HG03025 (cell line): Measurements from ENCODE around the gene ZNF92.
"Not testable (repeated sequence)": the region's sequence is repeated elsewhere in the genome, so short reads cannot be mapped to it uniquely, and the experiment has no call there.

ENCODE experiments used
- ATAC-seq: cut with Tn5 transposase; IDR thresholded peaks from one replicate; pipeline ENCODE4 v1.9.1; 2021; ENCODE audit warnings: mild to moderate bottlenecking, moderate library complexity; ENCODE audit not compliant: unreplicated experiment, low FRiP score

ZNF92 gene

DNA sequence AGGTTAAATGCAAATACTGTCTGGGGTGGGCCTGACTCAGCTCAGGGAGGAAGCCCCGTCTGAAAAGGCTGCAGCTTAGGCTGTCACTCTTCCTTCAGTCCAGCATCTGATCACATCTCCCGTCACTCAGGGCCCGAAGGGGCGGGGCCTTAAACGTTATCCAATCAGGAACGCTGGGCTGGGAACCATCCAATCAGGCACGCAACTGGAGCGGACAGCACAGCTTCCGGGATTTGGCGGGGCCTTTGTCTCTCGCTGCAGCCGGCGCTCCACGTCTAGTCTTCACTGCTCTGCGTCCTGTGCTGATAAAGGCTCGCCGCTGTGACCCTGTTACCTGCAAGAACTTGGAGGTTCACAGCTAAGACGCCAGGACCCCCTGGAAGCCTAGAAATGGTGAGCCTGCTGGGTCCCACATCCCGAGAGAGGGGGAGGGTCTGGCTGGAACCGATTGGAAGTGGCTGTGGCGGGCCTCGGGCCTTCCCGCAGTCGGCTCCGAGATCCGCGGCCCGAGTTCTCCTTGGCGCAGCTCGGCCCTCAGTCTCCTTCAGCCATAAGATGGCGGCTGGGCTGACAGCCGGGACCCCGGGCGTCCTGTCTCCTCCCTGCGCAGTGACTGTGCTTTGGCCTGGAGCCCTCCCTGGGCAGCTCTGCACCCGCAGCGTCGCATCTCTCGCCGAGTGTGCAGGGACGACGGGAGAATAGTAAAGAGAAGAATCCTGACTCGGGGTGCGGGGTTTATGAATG, at the start of gene ZNF92:
TSS of gene ZNF92 (plus strand) at position 248 of the 744 bp plus-strand sequence. CDS start at position 391, 143 bp downstream.
- ATAC-seq, result peak; percentile 99

DNA sequence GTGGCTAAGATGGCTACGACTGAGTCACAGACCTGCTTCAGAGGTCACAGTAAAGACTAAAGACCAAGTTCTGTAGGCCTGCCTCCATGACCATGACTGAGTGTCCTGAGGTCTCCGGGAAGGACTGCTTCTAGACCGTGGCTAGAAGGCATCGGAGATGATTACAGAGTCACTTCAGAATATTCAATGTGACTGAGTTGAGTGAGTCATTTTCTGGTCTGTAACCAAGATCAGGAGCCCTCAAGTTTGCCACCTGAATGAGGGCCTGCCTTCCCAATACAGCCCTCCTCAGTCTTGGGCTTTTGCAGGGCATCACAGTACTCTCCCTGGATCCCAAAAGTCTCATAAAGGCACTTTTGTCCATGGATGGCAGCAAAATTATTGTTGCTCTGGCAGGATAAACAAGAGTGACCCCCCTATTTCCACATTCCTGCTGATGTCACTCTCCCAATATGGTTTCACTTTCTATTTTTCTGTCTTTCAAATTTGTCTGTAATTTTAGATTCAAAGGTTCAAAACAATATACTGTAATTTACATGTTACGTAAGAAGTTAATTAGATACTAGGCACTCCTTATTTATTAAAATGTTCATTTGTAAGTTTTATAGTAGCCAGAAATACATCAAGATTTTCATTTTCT, 47.7 kb upstream of the ZNF92 start:
- ATAC-seq, result no peak

DNA sequence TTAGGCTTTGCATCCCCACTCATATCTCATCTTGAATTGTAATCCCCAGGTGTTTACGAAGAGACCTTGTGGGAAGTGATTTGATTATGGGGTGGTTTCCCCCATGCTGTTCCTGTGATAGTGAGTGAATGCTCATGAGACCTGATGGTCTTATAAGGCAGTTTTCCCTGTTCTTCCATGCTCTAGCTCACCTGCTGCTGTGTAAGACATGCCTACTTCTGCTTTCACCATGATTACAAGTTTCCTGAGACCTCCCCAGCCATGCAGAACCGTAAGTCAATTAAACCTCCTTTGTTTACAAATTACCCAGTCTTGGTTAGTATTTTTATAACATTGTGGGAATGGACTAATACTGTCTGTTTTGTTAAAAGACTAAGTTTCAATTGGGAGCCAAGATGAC, 35.3 kb upstream of the ZNF92 start:
- ATAC-seq, result no peak

DNA sequence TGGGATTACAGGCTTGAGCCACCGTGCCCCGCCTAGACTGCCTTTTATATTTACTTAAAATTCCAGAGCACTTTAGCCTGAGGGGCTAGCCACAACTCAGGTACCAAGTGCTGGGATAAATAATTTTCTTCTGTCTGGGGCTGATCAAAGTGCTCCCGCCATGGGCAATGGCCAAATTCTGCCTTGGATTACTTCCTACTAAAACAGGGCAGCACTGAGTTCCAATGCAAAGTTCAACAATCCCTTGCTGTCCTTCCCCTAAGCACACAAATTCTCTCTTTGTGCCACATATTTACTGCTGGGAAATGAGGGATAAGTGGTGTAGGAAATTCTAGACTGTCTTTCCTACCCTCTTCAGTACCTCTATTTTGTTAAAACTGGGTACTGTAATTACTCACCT, 34.4 kb upstream of the ZNF92 start:
- no peak for ATAC-seq

DNA sequence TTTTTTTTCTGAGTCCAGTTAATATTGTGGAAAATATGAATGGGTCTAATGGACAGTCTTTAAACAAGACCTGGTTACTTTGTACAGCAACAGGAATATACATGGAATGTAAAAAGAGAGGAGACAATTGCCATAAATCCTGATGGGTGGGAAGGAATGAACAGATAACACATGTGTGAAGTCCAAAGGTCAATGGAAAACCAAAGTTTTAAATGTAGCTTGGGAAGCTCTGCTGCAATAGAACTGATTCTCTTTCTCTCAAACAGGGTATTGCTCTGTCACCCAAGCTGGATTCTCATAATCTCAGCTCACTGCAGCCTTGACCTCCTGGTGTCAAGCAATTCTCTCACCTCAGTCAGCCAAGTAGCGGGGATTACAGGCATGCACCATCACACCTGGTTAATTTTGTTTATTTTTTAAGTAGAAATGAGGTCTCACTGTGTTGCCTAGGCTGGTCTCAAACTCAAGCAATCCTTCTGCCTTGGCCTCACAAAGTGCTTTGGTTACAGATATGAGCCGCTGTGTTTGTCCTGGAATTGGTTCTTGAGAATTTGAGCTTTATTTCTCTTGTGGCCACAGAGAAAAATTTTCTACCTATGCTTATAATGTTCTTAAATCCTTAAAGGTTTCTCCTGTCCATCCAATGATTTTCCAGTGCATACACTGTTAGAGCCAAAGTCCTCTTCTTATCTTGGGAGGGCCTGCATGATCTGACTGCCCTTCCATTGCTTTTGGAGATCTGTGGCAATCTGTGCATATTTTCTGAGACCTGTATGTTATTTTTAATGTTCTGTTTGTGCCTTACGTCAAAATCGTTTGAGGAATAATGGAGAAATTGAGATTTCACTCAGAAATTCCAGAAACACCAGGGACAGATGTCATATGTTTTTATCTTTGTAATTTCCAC, 30.7 kb upstream of the ZNF92 start:
- ATAC-seq, result no peak

DNA sequence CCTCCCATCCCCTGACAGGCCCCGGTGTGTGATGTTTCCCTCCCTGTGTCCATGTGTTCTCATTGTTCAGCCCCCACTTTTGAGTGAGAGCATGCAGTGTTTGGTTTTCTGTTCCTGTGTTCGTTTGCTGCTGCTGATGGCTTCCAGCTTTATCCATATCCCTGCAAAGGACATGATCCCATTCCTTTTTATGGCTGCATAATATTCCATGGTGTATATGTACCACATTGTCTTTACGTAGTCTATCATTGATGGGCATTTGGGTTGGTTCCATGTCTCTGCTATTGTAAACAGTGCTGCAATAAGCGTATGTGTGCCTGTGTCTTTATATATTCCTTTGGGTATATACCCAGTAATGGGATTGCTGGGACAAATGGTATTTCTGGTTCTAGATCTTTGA, 29.1 kb upstream of the ZNF92 start:
- ATAC-seq, result not testable (repeated sequence)

DNA sequence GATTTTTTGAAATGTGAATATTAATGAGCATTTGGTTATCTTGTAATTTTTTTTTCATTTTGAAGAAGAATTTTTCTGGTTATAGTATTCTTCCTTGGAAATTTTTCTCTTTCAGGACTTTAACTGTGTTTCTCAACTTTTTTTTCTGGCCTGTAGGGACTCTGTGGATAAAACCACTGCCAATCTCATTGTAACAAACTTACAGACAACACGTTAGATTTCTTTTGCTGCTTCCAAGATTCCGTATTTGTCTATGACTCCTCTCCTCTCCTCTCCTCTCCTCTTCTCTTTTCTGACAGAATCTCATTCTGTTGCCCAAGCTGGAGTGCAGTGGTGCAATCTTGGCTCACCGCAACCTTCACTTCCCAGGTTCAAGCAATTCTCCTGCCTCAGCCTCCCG, 19.4 kb upstream of the ZNF92 start:
- no peak for ATAC-seq

DNA sequence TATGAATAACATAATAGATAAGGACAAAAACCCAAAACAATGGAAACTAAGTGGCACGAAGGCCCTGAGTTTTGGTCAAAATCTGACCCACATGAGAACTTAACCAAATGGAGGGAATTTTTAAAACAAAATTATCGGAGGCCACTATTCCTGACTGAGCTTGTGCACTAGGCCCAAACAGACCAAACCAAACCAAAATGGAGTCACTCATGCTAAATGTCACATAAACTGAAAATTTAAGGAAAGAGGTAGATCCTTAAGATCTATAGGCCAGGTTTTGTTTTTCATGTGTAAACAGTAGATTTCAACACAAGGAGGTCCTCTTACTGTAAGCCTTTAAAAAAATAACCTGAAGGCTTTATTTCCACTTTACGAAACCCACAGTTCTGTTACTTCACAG, 3.8 kb upstream of the ZNF92 start:
- no peak for ATAC-seq

DNA sequence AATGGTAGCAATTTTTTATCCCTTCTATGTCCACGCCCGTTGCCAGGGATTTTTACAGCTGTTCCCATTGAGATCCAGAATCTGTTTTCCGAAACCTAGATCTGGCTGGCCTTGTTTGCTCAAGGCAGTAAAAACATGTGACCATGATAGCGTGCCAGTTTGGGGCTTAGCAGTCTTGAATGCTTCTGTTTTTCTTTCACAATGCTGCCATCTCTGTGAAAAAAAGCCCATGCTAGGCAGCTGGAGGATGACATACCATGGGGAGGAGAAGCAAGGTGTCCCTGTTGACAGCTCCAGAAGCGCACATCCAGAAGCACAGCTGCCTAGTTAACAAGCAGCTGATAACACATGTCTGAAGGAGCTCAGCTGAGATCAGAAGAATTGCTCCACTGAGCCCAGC, 2.2 kb upstream of the ZNF92 start:
- ATAC-seq, result no peak

DNA sequence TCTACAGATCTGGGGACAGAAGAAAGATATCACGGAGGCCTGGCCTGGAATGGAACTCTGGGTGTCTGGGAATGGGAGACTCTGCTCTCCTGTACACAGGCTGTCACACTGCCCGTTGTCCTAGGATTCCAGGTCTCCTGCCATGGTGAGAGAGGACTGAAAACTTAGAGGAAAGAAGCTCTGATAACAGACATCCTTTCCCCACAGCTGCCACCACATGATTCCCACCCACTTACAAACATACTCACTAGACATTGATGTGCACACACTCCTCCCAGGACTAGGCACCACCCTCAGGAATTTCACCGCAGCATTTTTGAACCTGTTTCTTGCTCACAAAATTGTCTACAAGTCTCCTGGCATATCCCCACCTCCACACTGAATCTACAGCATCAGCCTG, 5.7 kb downstream of the ZNF92 start:
- ATAC-seq, result no peak

DNA sequence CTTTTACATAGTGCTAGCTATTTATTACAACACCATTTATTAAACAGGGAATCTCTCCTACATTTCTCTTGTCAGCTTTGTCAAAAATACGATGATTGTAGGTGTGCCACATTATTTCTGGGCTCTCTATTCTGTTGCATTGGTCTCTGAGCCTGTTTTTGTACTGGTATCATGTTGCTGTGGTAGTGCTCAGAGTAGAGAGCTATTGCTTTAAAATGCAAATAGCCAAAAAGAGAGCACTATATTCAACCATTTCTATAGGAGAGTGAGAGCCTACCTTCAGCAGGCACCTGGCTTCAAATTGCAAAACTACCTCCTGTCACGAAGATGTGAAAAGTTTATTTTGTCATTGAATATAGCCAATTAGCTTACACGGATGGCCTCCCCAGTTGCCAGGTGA, 8.1 kb downstream of the ZNF92 start:
- no peak for ATAC-seq

DNA sequence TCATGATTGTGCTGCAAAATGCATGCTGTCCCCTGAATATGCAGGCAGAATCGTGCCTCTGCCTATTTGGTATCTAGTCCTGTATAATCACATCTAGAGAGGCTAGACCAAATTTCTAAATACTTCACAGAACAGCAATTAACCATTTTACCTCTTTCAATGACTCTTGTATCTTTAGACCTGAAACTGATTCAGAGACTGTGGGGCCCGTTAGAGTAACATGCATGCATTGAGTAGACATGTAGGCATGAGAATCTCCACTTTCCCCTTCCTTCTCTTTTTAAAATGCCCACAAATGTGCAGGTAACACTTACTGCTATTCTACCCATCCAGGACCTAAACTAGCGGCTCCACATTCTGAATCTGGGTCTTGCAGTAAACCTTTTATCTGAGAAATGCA, 8.8 kb downstream of the ZNF92 start:
- ATAC-seq, result peak; percentile 33

DNA sequence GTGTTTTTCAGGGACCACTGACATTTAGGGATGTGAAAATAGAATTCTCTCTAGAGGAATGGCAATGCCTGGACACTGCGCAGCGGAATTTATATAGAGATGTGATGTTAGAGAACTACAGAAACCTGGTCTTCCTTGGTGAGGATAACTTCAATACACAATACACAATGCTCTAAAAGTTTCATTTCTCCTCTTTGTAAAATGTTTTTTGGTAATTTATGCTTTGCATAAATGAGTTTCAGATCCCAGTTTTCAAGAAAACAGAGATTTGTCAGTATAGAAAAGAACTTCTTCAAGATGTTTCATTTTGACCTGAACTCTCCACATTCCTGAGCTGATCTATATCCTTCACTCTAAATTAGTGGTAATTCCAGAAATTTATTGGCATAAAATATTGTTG, 14.2 kb downstream of the ZNF92 start:
- no peak for ATAC-seq

DNA sequence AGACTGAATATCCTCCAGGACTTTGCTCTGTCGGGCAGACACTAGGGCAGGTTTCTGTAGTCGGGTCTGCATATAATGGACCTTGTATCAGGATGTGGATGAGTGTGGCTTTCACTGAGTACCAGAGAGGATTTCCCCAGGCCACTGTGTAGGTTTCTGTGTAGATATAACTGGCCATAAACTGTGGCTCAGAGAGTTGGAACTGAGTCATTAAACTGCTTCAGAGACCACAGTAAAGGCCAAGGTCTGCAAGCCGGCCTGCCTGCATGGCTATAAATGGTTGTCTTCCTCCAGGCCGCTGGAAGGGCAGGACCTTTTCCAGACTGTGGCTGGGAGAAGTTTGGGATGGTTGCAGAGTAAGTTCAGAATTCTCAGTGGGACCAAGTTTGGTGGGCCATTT, 16.9 kb downstream of the ZNF92 start:
- ATAC-seq, result peak; percentile 81

DNA sequence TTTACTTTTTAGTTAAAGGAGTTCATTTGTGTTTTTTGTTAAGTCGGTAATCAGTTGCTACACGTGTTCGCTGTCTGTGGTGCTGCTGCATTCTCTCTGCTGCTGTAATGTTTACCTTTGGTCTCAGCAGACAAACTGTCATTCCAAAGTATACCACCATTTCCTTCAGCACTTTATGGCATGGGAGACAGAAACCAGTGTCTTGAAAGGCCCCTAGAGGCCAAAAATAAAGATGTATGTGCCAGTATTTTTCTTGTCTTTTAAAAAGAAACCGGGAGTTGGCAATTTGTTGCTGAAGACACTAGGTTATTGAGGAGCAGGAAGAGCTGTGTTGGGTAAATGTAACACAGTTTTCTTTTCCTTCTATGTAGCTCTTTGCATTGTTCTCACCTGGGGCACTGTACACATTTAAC, 24.1 kb downstream of the ZNF92 start:
- ATAC-seq, result no peak

DNA sequence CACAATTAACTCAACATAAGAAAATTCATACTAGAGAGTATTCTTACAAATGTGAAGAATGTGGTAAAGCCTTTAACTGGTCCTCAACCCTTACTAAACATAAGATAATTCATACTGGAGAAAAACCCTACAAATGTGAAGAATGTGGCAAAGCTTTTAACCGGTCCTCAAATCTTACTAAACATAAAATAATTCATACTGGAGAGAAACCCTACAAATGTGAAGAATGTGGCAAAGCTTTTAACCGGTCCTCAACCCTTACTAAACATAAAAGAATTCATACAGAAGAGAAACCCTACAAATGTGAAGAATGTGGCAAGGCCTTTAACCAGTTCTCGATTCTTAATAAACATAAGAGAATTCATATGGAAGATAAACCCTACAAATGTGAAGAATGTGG, 25.0 kb downstream of the ZNF92 start:
- not testable (repeated sequence) for ATAC-seq

DNA sequence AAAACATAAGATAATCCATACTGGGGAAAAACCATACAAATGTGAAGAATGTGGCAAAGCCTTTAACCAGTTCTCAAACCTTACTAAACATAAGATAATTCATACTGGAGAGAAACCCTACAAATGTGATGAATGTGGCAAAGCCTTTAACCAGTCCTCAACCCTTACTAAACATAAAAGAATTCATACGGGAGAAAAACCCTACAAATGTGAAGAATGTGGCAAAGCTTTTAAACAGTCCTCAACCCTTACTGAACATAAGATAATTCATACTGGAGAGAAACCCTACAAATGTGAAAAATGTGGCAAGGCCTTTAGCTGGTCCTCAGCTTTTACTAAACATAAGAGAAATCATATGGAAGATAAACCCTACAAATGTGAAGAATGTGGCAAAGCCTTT, 25.4 kb downstream of the ZNF92 start:
- ATAC-seq, result not testable (repeated sequence)

DNA sequence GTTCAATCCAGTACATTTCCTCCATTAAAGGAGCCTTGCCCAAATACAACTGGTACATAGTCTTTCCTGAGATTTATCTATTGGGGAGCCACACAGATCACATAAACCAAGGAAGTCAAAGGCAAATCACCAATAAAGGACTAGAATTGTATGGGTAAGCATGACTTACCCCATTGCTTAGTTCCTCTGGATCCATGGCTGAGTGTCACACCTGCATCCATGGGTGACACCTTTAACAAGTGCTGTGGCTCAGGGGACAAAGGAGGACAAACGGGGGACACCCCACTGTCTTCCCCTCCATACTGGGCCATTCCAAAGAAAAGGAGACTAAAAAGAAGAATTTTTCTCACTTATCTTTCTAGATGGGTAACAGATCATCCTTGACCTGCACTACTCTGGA, 30.4 kb downstream of the ZNF92 start:
- ATAC-seq, result no peak

DNA sequence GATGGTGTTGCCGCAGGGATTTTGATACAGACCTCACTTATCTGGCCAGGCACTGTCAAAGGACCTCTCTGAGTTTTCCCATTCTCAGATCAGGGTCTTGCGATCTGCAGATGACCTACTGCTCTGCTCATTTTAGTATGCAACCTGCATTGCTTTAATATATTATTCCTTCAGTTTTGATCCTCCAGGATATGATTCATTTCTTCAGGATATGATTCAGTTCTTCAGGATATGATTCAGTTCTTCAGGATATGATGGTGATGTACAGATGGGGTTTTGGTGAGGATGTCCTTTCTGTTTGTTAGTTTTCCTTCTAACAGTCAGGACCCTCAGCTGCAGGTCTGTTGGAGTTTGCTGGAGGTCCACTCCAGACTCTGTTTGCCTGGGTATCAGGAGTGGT, 33.1 kb downstream of the ZNF92 start:
- ATAC-seq, result not testable (repeated sequence)

DNA sequence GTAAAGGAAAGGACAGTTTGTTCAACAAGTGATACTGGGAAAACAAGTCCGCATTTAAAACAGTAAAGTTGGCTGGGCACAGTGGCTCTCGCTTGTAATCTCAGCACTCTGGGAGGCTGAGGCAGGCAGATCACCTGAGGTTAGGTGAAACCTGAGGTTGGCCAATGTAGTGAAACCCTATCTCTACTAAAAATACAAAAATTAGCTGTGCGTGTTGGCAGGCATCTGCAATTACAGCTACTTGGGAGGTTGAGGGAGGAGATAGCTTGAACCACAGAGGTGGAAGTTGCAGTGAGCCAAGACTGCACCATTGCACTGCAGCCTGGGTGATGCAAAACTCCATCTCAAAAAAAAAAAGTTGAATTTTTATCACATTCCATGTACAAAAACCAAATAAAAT, 35.7 kb downstream of the ZNF92 start:
- no peak for ATAC-seq

DNA sequence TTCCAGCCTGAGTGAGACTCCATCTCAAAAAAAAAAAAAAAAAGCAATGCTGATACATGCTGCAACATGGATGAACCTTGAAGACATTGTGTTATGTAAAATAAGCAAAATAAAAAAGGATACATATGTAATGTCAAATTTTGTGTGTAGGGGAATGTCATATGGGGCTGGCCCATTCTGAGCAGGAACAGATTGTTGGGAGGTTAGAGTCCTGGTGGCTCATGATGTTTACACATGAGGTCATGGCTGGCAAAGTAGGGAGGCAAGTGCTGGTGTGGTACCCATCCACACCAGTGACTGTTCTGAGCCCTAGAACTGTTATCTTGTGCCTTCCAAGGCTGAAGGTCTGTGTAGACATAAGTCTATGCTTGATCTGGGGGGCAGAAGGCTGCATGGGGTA, 37.6 kb downstream of the ZNF92 start:
- ATAC-seq, result no peak
